HCT116 (cell line): ENCODE measurements around the gene CTNNA1. TPM values are rescaled to one million over a fixed set of nuclear protein-coding genes. Genes with fewer than 3 reads are reported as not detected.

Experiments used
- ATAC-seq: fragments of 200-7000 bp; cut with Tn5 transposase; 2 replicates; pipeline ENCODE4 v1.9.1; 2020; ENCODE audit warnings: mild to moderate bottlenecking, moderate library complexity
- BruUV-seq: library from RNA; stranded (reverse); fragments of 400-500 nt; replicated peaks from 2 replicates; lab custom pipeline; 2021; lab: Mats Ljungman, UMichigan
- CTCF ChIA-PET: fragments of 300-600 bp; sonication (Branson Sonifier 250); formaldehyde crosslinking; loops from one replicate; lab custom pipeline; 2021; ENCODE audit warnings: antibody characterized with exemption; lab: Charles Lee
- POLR2A ChIA-PET: fragments of 300-600, 350-600 bp; sonication (Branson Sonifier 250); formaldehyde crosslinking; loops from one replicate; lab custom pipeline; 2021; ENCODE audit warnings: antibody characterized with exemption; lab: Charles Lee
- RAD21 ChIA-PET, 2 experiments: fragments of 300-600 bp; sonication (Branson Sonifier 250); formaldehyde crosslinking; loops; one replicate each; lab custom pipeline; 2023; ENCODE audit warnings: low total read pairs in 2 of 2; ENCODE audit not compliant: uncharacterized antibody in 2 of 2, unreplicated experiment in 2 of 2, low non-redundant PET in 1 of 2; lab: Charles Lee
- DNase-seq: peaks from one replicate; pipeline ENCODE4 v3.0.0-alpha.2; 2010; ENCODE audit warnings: low read depth, low spot score
- H2AFZ ChIP-seq: fragments of 200-600 bp; shearing (Covaris generic), sonication (generic); 2 replicates; pipeline ENCODE4 v1.6.1; 2017; ENCODE audit warnings: low read depth, mixed run types, mixed read lengths, antibody characterized with exemption, low read length; ENCODE audit not compliant: poor library complexity, severe bottlenecking
- H3K27ac ChIP-seq: 2 replicates; pipeline ENCODE4 v1.5.1; 2012; ENCODE audit warnings: low read depth, low read length
- H3K27me3 ChIP-seq: fragments of 200-600 bp; sonication (generic); 2 replicates; pipeline ENCODE4 v1.6.1; 2016; ENCODE audit warnings: mixed run types, low read length, mixed read lengths; ENCODE audit not compliant: insufficient read depth
- H3K36me3 ChIP-seq, 2 experiments: fragments of 200-500 bp in 1 of 2; fragments of 200-600 bp in 1 of 2; sonication (Bioruptor generic) in 1 of 2; sonication (generic) in 1 of 2; 2 replicates each; pipeline versions ENCODE4 v1.5.1 to v1.6.1; 2014 to 2016; ENCODE audit warnings: low read length in 2 of 2, inconsistent platforms in 1 of 2, mixed read lengths in 1 of 2, mixed run types in 1 of 2; ENCODE audit not compliant: insufficient read depth in 2 of 2, control insufficient read depth in 1 of 2
- H3K4me1 ChIP-seq, 2 experiments: fragments of 200-600 bp in 1 of 2; sonication (generic) in 1 of 2; 2 replicates each; pipeline versions ENCODE4 v1.5.1 to v1.6.1; 2012 to 2017; ENCODE audit warnings: low read length in 2 of 2, inconsistent platforms in 1 of 2, mild to moderate bottlenecking in 1 of 2, mixed read lengths in 1 of 2, mixed run types in 1 of 2, moderate library complexity in 1 of 2; ENCODE audit not compliant: insufficient read depth in 2 of 2, control insufficient read depth in 1 of 2
- H3K4me2 ChIP-seq: fragments of 200-600 bp; sonication (generic); 2 replicates; pipeline ENCODE4 v1.6.1; 2017; ENCODE audit warnings: mixed run types, low read length, mixed read lengths
- H3K4me3 ChIP-seq, 2 experiments: fragments of 200-600 bp in 1 of 2; sonication (generic) in 1 of 2; replicated peaks in 1 of 2; 2 replicates each; pipeline ENCODE4 v1.5.1; 2011 to 2016; ENCODE audit warnings: low read length in 2 of 2, control low read depth in 1 of 2, low read depth in 1 of 2, mild to moderate bottlenecking in 1 of 2, mixed read lengths in 1 of 2, mixed run types in 1 of 2
- H3K79me2 ChIP-seq: fragments of 200-600 bp; sonication (generic); 2 replicates; pipeline ENCODE4 v1.6.1; 2017; ENCODE audit warnings: mild to moderate bottlenecking, mixed run types, low read length, moderate library complexity, mixed read lengths; ENCODE audit not compliant: insufficient read depth
- H3K9ac ChIP-seq: fragments of 200-600 bp; sonication (generic); 2 replicates; pipeline ENCODE4 v1.6.1; 2016; ENCODE audit warnings: low read length, mixed read lengths
- H3K9me2 ChIP-seq: fragments of 200-600 bp; sonication (generic), shearing (Covaris generic); 2 replicates; pipeline ENCODE4 v1.6.1; 2017; ENCODE audit warnings: mixed run types, mild to moderate bottlenecking, moderate library complexity; ENCODE audit not compliant: insufficient read depth
- H3K9me3 ChIP-seq, 2 experiments: fragments of 200-500 bp in 1 of 2; fragments of 200-600 bp in 1 of 2; sonication (Bioruptor generic) in 1 of 2; sonication (generic) in 1 of 2; 2 replicates each; pipeline ENCODE4 v1.6.1; 2014 to 2017; ENCODE audit warnings: low read length in 2 of 2, mixed read lengths in 2 of 2, inconsistent platforms in 1 of 2, low read depth in 1 of 2, mild to moderate bottlenecking in 1 of 2, mixed run types in 1 of 2, moderate library complexity in 1 of 2; ENCODE audit not compliant: control insufficient read depth in 1 of 2, insufficient read depth in 1 of 2
- H4K20me1 ChIP-seq: fragments of 200-600 bp; sonication (generic), shearing (Covaris generic); 2 replicates; pipeline ENCODE4 v1.6.1; 2017; ENCODE audit warnings: mixed run types, mild to moderate bottlenecking, moderate library complexity; ENCODE audit not compliant: insufficient read depth
- CEBPB ChIP-seq: IDR thresholded peaks from 2 replicates; pipeline ENCODE4 v1.6.1; 2012; ENCODE audit warnings: low read depth
- EGR1 ChIP-seq: IDR thresholded peaks from 2 replicates; pipeline ENCODE4 v1.6.1; 2012; ENCODE audit warnings: low read depth
- ELF1 ChIP-seq: IDR thresholded peaks from 2 replicates; pipeline ENCODE4 v1.6.1; 2012; ENCODE audit warnings: low read depth, borderline replicate concordance
- EZH2 ChIP-seq: fragments of 200-600 bp; sonication (generic); IDR thresholded peaks from 2 replicates; pipeline ENCODE4 v1.6.1; 2017; ENCODE audit warnings: antibody characterized with exemption, mixed run types
- EZH2phosphoT487 ChIP-seq: fragments of 200-600 bp; IDR thresholded peaks from 2 replicates; pipeline ENCODE4 v1.6.1; 2018; ENCODE audit warnings: antibody characterized with exemption, borderline replicate concordance
- JUND ChIP-seq: IDR thresholded peaks from 2 replicates; pipeline ENCODE4 v1.6.1; 2012
- MAX ChIP-seq: IDR thresholded peaks from 2 replicates; pipeline ENCODE4 v1.6.1; 2012
- POLR2A ChIP-seq: IDR thresholded peaks from 2 replicates; pipeline ENCODE4 v1.7.0; 2011; ENCODE audit warnings: borderline replicate concordance; ENCODE audit not compliant: insufficient read depth, insufficient read length; ENCODE audit errors: extremely low read depth
- POLR2AphosphoS5 ChIP-seq: IDR thresholded peaks from 2 replicates; pipeline ENCODE4 v1.6.1; 2011; ENCODE audit warnings: mild to moderate bottlenecking, low read depth, low read length, moderate library complexity
- RAD21 ChIP-seq: IDR thresholded peaks from 2 replicates; pipeline ENCODE4 v1.6.1; 2012; ENCODE audit warnings: low read depth, mild to moderate bottlenecking
- REST ChIP-seq: IDR thresholded peaks from 2 replicates; pipeline ENCODE4 v1.6.1; 2012; ENCODE audit warnings: low read depth
- SIN3A ChIP-seq: IDR thresholded peaks from 2 replicates; pipeline ENCODE4 v1.6.1; 2012; ENCODE audit warnings: low read depth
- SP1 ChIP-seq: IDR thresholded peaks from 2 replicates; pipeline ENCODE4 v1.6.1; 2012; ENCODE audit warnings: low read depth
- ZNF274 ChIP-seq: fragments of 200-500 bp; sonication (Bioruptor generic); IDR thresholded peaks from 2 replicates; pipeline ENCODE4 v1.6.1; 2014; ENCODE audit warnings: mild to moderate bottlenecking, low read depth, low read length, inconsistent platforms
- intact Hi-C: fragments of 100-400 bp; cut with micrococcal nuclease; formaldehyde crosslinking; loops from 2 replicates; pipeline ENCODE4 v1.10.0; 2022
- total RNA-seq: library from RNA; stranded (reverse); gene quantifications from one replicate; pipeline ENCODE4 v1.2.1, GENCODE V29; 2021; ENCODE audit not compliant: unreplicated experiment

CTNNA1 gene
- total RNA-seq, 1 experiment from 2014 or later: 313 TPM

- H3K4me2 ChIP-seq: no peak within 1 kb of the TSS
These were observed 121.7 kb downstream of the CTNNA1 start, which contains the start of gene LRRTM2 for GRCh38 chr5:138874771-138875551. TSS of gene LRRTM2 (minus strand) at chr5:138875335. CDS start at chr5:138874911, 424 bp downstream.

More at GRCh38 chr5:138874771-138875551, 121.7 kb downstream of the CTNNA1 start, which contains the start of gene LRRTM2:
- ChIA-PET CTCF (no interaction called here), RAD21 (no interaction called here)
- Histone ChIP-seq H3K9me2 (no peaks in the 10 kb centered on the region), H3K36me3 (no peaks in the 10 kb centered on the region), H3K4me1 (peaks cover 13 to 15% of the 10 kb centered on the region in 2 experiments), H3K27ac (no peak within 1 kb of the TSS), H4K20me1 (peaks cover 15% of the 10 kb centered on the region; the same call in 1 of the 2 replicates), H3K27me3 (no peaks in the 10 kb centered on the region), H3K9ac (no peak within 1 kb of the TSS), H3K79me2 (peaks cover 90% of the 10 kb centered on the region)
- no peak for ATAC-seq
- TF ChIP-seq ZNF274 (no peak), JUND (no peak), EZH2 (no peak), EZH2phosphoT487 (no peak), MAX (no peak), ELF1 (no peak), SP1 (no peak), REST (no peak), RAD21 (no peak), SIN3A (no peak), POLR2A (no peak), POLR2AphosphoS5 (no peak), CEBPB (no peak), EGR1 (no peak)
- TF ChIP-seq, all 23 proteins: peak for 0
- H3K4me3 ChIP-seq: no peak within 1 kb of the TSS
- H2AFZ ChIP-seq: no peak within 1 kb of the TSS
- POLR2A ChIA-PET: no interaction called here
- no peak for DNase-seq
- no TSS peak for BruUV-seq
- intact Hi-C loops: no loop called here
- no peaks in the 10 kb centered on the region for H3K9me3 ChIP-seq
